Lower leg skin (tissue), 3 donors: ENCODE data around the gene INPP4A.

Source experiments
- POLR2A ChIP-seq, 2 donors: fragments of 450-650 bp; IDR thresholded peaks; one replicate each; pipeline ENCODE4 v1.6.1; 2016 to 2017; ENCODE audit warnings: antibody characterized with exemption in 2 of 2, mild to moderate bottlenecking in 1 of 2, moderate library complexity in 1 of 2
- TF ChIP-seq, protein P1 (sequence below), 3 donors: fragments of 450-650 bp; IDR thresholded peaks; one replicate each; pipeline ENCODE4 v1.5.1; 2016; ENCODE audit warnings: antibody characterized with exemption in 3 of 3, mild to moderate bottlenecking in 3 of 3, moderate library complexity in 2 of 3

DNA sequence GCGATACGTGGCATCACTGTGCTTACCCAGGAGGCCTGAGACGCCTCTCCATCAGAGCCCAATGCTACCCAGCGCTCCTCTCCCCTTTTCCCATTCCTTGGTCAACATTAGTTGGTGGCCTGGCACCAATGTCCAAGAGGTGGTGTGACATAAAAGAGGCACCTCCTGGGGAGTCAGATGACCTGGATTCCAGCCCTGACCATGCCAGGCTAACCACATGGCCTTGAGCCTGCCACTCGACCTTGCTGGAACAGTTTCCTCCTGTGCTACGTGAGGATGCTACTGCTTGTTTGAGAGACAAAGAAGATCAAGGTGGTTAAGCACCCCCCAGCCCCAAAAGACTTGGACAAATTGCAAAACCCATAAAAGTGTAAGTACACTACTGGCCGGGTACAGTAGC lies 76.6 kb downstream of the INPP4A start:
- TF ChIP-seq, protein P1, sequence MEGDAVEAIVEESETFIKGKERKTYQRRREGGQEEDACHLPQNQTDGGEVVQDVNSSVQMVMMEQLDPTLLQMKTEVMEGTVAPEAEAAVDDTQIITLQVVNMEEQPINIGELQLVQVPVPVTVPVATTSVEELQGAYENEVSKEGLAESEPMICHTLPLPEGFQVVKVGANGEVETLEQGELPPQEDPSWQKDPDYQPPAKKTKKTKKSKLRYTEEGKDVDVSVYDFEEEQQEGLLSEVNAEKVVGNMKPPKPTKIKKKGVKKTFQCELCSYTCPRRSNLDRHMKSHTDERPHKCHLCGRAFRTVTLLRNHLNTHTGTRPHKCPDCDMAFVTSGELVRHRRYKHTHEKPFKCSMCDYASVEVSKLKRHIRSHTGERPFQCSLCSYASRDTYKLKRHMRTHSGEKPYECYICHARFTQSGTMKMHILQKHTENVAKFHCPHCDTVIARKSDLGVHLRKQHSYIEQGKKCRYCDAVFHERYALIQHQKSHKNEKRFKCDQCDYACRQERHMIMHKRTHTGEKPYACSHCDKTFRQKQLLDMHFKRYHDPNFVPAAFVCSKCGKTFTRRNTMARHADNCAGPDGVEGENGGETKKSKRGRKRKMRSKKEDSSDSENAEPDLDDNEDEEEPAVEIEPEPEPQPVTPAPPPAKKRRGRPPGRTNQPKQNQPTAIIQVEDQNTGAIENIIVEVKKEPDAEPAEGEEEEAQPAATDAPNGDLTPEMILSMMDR (IDR thresholded peaks at IDR 0.05), result no peak
- no peak for TF ChIP-seq POLR2A (IDR thresholded peaks at IDR 0.05)
